Measurements from ENCODE around the gene PTPRZ1.

Gene PTPRZ1

GRCh38 chr7:122033641-122034040, 160.7 kb downstream of the PTPRZ1 start:
- TF ChIP-seq CTCF (IDR thresholded peaks at IDR 0.05; ENCODE audit: control insufficient read depth, extremely low read depth, insufficient read depth): no peak
- DNase-seq (ENCODE audit: low read depth): no peak
- H3K4me3 ChIP-seq (ENCODE audit: low read depth, low read length): no peak overlapping the region

- no peak overlapping the region for H3K4me3 ChIP-seq (ENCODE audit: low read depth, low read length)
- DNase-seq (ENCODE audit: low read depth): no peak
- TF ChIP-seq CTCF (IDR thresholded peaks at IDR 0.05; ENCODE audit: control insufficient read depth, extremely low read depth, insufficient read depth): no peak
These were observed 162.9 kb downstream of the PTPRZ1 start for GRCh38 chr7:122035876-122036275.

GRCh38 chr7:122038134-122038533, 165.2 kb downstream of the PTPRZ1 start:
- no peak for TF ChIP-seq CTCF (IDR thresholded peaks at IDR 0.05; ENCODE audit: control insufficient read depth, extremely low read depth, insufficient read depth)
- DNase-seq (ENCODE audit: low read depth): no peak
- no peak overlapping the region for H3K4me3 ChIP-seq (ENCODE audit: low read depth, low read length)

- H3K4me3 ChIP-seq (ENCODE audit: low read depth, low read length): no peak overlapping the region
- no peak for DNase-seq (ENCODE audit: low read depth)
- TF ChIP-seq CTCF (IDR thresholded peaks at IDR 0.05; ENCODE audit: control insufficient read depth, extremely low read depth, insufficient read depth): no peak
These were observed 165.9 kb downstream of the PTPRZ1 start for GRCh38 chr7:122038904-122039303.

- H3K4me3 ChIP-seq (ENCODE audit: low read depth, low read length): no peak overlapping the region
- TF ChIP-seq CTCF (IDR thresholded peaks at IDR 0.05; ENCODE audit: control insufficient read depth, extremely low read depth, insufficient read depth): no peak
- no peak for DNase-seq (ENCODE audit: low read depth)
These were observed 167.2 kb downstream of the PTPRZ1 start for GRCh38 chr7:122040147-122040546.

- no peak for TF ChIP-seq CTCF (IDR thresholded peaks at IDR 0.05; ENCODE audit: control insufficient read depth, extremely low read depth, insufficient read depth)
- no peak overlapping the region for H3K4me3 ChIP-seq (ENCODE audit: low read depth, low read length)
- no peak for DNase-seq (ENCODE audit: low read depth)
These were observed 173.4 kb downstream of the PTPRZ1 start for GRCh38 chr7:122046402-122046801.

- no peak for TF ChIP-seq CTCF (IDR thresholded peaks at IDR 0.05; ENCODE audit: control insufficient read depth, extremely low read depth, insufficient read depth)
- peak; percentile 46 for DNase-seq (ENCODE audit: low read depth)
- H3K4me3 ChIP-seq (ENCODE audit: low read depth, low read length): no peak overlapping the region
These were observed 181.4 kb downstream of the PTPRZ1 start for GRCh38 chr7:122054393-122054792.

All from LNCaP clone FGC (cell line).